SIG-M5 treated with dmso at 0.1 percent for 504 hours (cell line): Measurements from ENCODE around the gene HIBCH.
"Not testable (repeated sequence)": the region's sequence is repeated elsewhere in the genome, so short reads cannot be mapped to it uniquely, and the experiment has no call there.

ENCODE experiments used
- DNase-seq: peaks from one replicate; lab custom pipeline; 2025; ENCODE audit not compliant: unreplicated experiment; lab: John Stamatoyannopoulos, UW

HIBCH gene

GRCh38 chr2:190162851-190163250 is 156.8 kb downstream of the HIBCH start:
- DNase-seq: no peak

- no peak for DNase-seq
Measured at GRCh38 chr2:190159453-190159852, 160.2 kb downstream of the HIBCH start.

GRCh38 chr2:190158798-190159434 is 160.7 kb downstream of the HIBCH start:
- no peak for DNase-seq

- DNase-seq: not testable (repeated sequence)
Measured at GRCh38 chr2:190157613-190158528, 161.8 kb downstream of the HIBCH start.

GRCh38 chr2:190156530-190157212 is 163.0 kb downstream of the HIBCH start:
- no peak for DNase-seq
